WTC11 (cell line): ENCODE data around the gene STK10.

Experiments
- FOXK1 ChIP-seq: sonication (generic); formaldehyde crosslinking; IDR thresholded peaks from 2 replicates; pipeline ENCODE4 v1.8.0; 2022; ENCODE audit warnings: mild to moderate bottlenecking, moderate library complexity, missing genetic modification reagents
- JUN ChIP-seq: sonication (generic); formaldehyde crosslinking; IDR thresholded peaks from 2 replicates; pipeline ENCODE4 v1.8.0; 2023; ENCODE audit warnings: mild to moderate bottlenecking, missing genetic modification reagents
- NR2C2 ChIP-seq: sonication (generic); formaldehyde crosslinking; IDR thresholded peaks from 2 replicates; pipeline ENCODE4 v1.8.0; 2022; ENCODE audit warnings: mild to moderate bottlenecking, missing genetic modification reagents
- SMAD3 ChIP-seq: sonication (generic); formaldehyde crosslinking; IDR thresholded peaks from 2 replicates; pipeline ENCODE4 v1.8.0; 2022; ENCODE audit warnings: missing genetic modification reagents, mild to moderate bottlenecking, borderline replicate concordance
- TF ChIP-seq, protein P1 (sequence below): sonication (generic); formaldehyde crosslinking; IDR thresholded peaks from 2 replicates; pipeline ENCODE4 v1.8.0; 2022; ENCODE audit warnings: mild to moderate bottlenecking, missing genetic modification reagents
- TF ChIP-seq, protein P2 (sequence below): fragments of 200-600 bp; IDR thresholded peaks from 2 replicates; pipeline ENCODE4 v1.8.0; 2022; ENCODE audit warnings: antibody characterized with exemption
- TF ChIP-seq, protein P3 (sequence below): fragments of 250-450 bp; sonication (Bioruptor Pico); IDR thresholded peaks from 2 replicates; pipeline ENCODE4 v1.9.0; 2021; ENCODE audit warnings: mild to moderate bottlenecking, borderline replicate concordance
- TF ChIP-seq, protein P4 (sequence below): sonication (generic); formaldehyde crosslinking; IDR thresholded peaks from 2 replicates; pipeline ENCODE4 v1.8.0; 2023; ENCODE audit warnings: missing genetic modification reagents
- TF ChIP-seq, protein P5 (sequence below): sonication (generic); formaldehyde crosslinking; IDR thresholded peaks from 2 replicates; pipeline ENCODE4 v1.8.1; 2022; ENCODE audit warnings: missing genetic modification reagents, borderline replicate concordance

DNA sequence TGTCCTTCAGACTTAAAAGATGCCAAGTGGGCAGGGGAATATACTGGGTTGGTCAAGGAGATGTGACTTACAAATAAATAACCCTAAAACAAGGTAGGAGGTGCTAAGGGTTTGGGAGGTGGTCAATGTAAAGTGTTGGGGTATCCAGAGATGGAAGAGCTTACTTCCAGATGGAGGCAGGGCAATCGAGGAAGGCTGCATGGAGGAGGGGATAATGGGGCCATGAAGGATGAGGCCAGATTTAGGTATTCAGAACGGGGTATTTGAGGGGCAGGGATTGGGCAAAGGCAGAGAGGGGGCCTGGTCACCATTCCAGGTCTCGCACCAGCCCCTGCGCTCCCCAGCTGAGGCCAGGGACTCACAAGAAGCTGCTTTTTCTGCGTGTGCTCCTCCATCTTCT, 123.7 kb downstream of the STK10 start:
- TF ChIP-seq NR2C2 (CRISPR knock-in tag) (no peak), FOXK1 (CRISPR knock-in tag) (no peak), SMAD3 (CRISPR knock-in tag) (no peak), JUN (CRISPR knock-in tag) (no peak)
- TF ChIP-seq, protein P1, sequence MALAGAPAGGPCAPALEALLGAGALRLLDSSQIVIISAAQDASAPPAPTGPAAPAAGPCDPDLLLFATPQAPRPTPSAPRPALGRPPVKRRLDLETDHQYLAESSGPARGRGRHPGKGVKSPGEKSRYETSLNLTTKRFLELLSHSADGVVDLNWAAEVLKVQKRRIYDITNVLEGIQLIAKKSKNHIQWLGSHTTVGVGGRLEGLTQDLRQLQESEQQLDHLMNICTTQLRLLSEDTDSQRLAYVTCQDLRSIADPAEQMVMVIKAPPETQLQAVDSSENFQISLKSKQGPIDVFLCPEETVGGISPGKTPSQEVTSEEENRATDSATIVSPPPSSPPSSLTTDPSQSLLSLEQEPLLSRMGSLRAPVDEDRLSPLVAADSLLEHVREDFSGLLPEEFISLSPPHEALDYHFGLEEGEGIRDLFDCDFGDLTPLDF (CRISPR knock-in tag) = no peak
- TF ChIP-seq, protein P2, sequence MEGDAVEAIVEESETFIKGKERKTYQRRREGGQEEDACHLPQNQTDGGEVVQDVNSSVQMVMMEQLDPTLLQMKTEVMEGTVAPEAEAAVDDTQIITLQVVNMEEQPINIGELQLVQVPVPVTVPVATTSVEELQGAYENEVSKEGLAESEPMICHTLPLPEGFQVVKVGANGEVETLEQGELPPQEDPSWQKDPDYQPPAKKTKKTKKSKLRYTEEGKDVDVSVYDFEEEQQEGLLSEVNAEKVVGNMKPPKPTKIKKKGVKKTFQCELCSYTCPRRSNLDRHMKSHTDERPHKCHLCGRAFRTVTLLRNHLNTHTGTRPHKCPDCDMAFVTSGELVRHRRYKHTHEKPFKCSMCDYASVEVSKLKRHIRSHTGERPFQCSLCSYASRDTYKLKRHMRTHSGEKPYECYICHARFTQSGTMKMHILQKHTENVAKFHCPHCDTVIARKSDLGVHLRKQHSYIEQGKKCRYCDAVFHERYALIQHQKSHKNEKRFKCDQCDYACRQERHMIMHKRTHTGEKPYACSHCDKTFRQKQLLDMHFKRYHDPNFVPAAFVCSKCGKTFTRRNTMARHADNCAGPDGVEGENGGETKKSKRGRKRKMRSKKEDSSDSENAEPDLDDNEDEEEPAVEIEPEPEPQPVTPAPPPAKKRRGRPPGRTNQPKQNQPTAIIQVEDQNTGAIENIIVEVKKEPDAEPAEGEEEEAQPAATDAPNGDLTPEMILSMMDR = no peak
- TF ChIP-seq, protein P3, sequence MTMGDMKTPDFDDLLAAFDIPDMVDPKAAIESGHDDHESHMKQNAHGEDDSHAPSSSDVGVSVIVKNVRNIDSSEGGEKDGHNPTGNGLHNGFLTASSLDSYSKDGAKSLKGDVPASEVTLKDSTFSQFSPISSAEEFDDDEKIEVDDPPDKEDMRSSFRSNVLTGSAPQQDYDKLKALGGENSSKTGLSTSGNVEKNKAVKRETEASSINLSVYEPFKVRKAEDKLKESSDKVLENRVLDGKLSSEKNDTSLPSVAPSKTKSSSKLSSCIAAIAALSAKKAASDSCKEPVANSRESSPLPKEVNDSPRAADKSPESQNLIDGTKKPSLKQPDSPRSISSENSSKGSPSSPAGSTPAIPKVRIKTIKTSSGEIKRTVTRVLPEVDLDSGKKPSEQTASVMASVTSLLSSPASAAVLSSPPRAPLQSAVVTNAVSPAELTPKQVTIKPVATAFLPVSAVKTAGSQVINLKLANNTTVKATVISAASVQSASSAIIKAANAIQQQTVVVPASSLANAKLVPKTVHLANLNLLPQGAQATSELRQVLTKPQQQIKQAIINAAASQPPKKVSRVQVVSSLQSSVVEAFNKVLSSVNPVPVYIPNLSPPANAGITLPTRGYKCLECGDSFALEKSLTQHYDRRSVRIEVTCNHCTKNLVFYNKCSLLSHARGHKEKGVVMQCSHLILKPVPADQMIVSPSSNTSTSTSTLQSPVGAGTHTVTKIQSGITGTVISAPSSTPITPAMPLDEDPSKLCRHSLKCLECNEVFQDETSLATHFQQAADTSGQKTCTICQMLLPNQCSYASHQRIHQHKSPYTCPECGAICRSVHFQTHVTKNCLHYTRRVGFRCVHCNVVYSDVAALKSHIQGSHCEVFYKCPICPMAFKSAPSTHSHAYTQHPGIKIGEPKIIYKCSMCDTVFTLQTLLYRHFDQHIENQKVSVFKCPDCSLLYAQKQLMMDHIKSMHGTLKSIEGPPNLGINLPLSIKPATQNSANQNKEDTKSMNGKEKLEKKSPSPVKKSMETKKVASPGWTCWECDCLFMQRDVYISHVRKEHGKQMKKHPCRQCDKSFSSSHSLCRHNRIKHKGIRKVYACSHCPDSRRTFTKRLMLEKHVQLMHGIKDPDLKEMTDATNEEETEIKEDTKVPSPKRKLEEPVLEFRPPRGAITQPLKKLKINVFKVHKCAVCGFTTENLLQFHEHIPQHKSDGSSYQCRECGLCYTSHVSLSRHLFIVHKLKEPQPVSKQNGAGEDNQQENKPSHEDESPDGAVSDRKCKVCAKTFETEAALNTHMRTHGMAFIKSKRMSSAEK (CRISPR knock-in tag) = no peak
- TF ChIP-seq, protein P4, sequence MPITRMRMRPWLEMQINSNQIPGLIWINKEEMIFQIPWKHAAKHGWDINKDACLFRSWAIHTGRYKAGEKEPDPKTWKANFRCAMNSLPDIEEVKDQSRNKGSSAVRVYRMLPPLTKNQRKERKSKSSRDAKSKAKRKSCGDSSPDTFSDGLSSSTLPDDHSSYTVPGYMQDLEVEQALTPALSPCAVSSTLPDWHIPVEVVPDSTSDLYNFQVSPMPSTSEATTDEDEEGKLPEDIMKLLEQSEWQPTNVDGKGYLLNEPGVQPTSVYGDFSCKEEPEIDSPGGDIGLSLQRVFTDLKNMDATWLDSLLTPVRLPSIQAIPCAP (CRISPR knock-in tag) = no peak
- TF ChIP-seq, protein P5, sequence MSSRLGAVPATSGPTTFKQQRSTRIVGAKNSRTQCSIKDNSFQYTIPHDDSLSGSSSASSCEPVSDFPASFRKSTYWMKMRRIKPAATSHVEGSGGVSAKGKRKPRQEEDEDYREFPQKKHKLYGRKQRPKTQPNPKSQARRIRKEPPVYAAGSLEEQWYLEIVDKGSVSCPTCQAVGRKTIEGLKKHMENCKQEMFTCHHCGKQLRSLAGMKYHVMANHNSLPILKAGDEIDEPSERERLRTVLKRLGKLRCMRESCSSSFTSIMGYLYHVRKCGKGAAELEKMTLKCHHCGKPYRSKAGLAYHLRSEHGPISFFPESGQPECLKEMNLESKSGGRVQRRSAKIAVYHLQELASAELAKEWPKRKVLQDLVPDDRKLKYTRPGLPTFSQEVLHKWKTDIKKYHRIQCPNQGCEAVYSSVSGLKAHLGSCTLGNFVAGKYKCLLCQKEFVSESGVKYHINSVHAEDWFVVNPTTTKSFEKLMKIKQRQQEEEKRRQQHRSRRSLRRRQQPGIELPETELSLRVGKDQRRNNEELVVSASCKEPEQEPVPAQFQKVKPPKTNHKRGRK (CRISPR knock-in tag) = no peak
